HepG2 (cell line): ENCODE data around the gene TXNRD2. TPM values are rescaled to one million over a fixed set of nuclear protein-coding genes. Genes with fewer than 3 reads are reported as not detected.

Source experiments
- ATAC-seq: fragments of 200-7000 bp; cut with Tn5 transposase; 3 replicates; pipeline ENCODE4 v1.9.1; 2020; ENCODE audit warnings: mild to moderate bottlenecking, moderate library complexity
- BruUV-seq: library from RNA; stranded (reverse); fragments of 400-500 nt; replicated peaks from 2 replicates; lab custom pipeline; 2021; lab: Mats Ljungman, UMichigan
- CTCF ChIA-PET: fragments of 300-600 bp; formaldehyde crosslinking; extraction: SDS; loops from one replicate; lab custom pipeline; 2021; ENCODE audit warnings: low total read pairs, inconsistent platforms, low intra/inter-chr PET ratio; lab: Yijun Ruan, JAX
- POLR2A ChIA-PET: fragments of 350-600 bp; sonication (Branson Sonifier 250); formaldehyde crosslinking; loops from one replicate; lab custom pipeline; 2020; ENCODE audit warnings: antibody characterized with exemption, inconsistent platforms; lab: Yijun Ruan, JAX
- DNase-seq: peaks from one replicate; pipeline ENCODE4 v3.0.0-alpha.2; 2015; ENCODE audit warnings: low spot score
- FAIRE-seq: peaks from 3 replicates; lab custom pipeline; 2011; peaks lifted over from hg19 to GRCh38; lab: Jason Lieb, UNC
- H2AFZ ChIP-seq: one replicate; pipeline ENCODE4 v1.6.1; 2011; ENCODE audit warnings: low read length, inconsistent platforms
- H3K27ac ChIP-seq: fragments of 300-600 bp; 3 replicates; pipeline ENCODE4 v1.8.0; 2011; ENCODE audit warnings: mixed run types, mild to moderate bottlenecking, mixed read lengths, low read length, inconsistent platforms; ENCODE audit not compliant: insufficient read depth; ENCODE audit errors: extremely low read length
- H3K27me3 ChIP-seq, 2 experiments: fragments of 200-600 bp in 1 of 2; 2 replicates in 1 of 2; 3 replicates in 1 of 2; pipeline versions ENCODE4 v1.6.0 to v1.8.0; 2011; ENCODE audit warnings: low read length in 2 of 2, mild to moderate bottlenecking in 2 of 2, moderate library complexity in 2 of 2, inconsistent platforms in 1 of 2; ENCODE audit not compliant: insufficient read depth in 2 of 2, control insufficient read depth in 1 of 2
- H3K36me3 ChIP-seq, 2 experiments: fragments of 200-600 bp in 1 of 2; replicated peaks in 1 of 2; 2 replicates in 1 of 2; 3 replicates in 1 of 2; pipeline versions ENCODE4 v1.5.1 to v1.8.0; 2011; ENCODE audit warnings: low read length in 2 of 2, inconsistent platforms in 1 of 2; ENCODE audit not compliant: insufficient read depth in 2 of 2, control insufficient read depth in 1 of 2
- H3K4me1 ChIP-seq: 2 replicates; pipeline ENCODE4 v1.5.1; 2012; ENCODE audit warnings: low read length, inconsistent platforms; ENCODE audit not compliant: insufficient read depth
- H3K4me2 ChIP-seq: 2 replicates; pipeline ENCODE4 v1.6.0; 2011; ENCODE audit warnings: low read depth, low read length, inconsistent platforms
- H3K4me3 ChIP-seq, 3 experiments: fragments of 200-600 bp in 1 of 3; sonication (generic), shearing (Covaris generic) in 1 of 3; replicated peaks in 1 of 3; 2 replicates each; pipeline ENCODE4 v1.5.1; 2011 to 2016; ENCODE audit warnings: low read length in 3 of 3, inconsistent platforms in 2 of 3, low read depth in 2 of 3, mild to moderate bottlenecking in 2 of 3, control low read depth in 1 of 3, mixed read lengths in 1 of 3; ENCODE audit not compliant: insufficient read depth in 1 of 3
- H3K79me2 ChIP-seq: one replicate; pipeline ENCODE4 v1.6.1; 2011; ENCODE audit warnings: low read length, inconsistent platforms; ENCODE audit not compliant: insufficient read depth
- H3K9ac ChIP-seq: 2 replicates; pipeline ENCODE4 v1.6.0; 2011; ENCODE audit warnings: mild to moderate bottlenecking, low read depth, low read length, inconsistent platforms; ENCODE audit not compliant: insufficient read depth
- H3K9me3 ChIP-seq: 2 replicates; pipeline ENCODE4 v1.5.1; 2012; ENCODE audit warnings: mild to moderate bottlenecking, low read length
- H4K20me1 ChIP-seq: 2 replicates; pipeline ENCODE4 v1.6.0; 2011; ENCODE audit warnings: inconsistent platforms, mild to moderate bottlenecking, low read length, moderate library complexity; ENCODE audit not compliant: insufficient read depth
- MED1 ChIP-seq: sonication (generic); formaldehyde crosslinking; IDR thresholded peaks from 2 replicates; pipeline ENCODE4 v1.4.0; 2020; ENCODE audit warnings: missing genetic modification reagents
- PHF8 ChIP-seq: sonication (generic); formaldehyde crosslinking; IDR thresholded peaks from 2 replicates; pipeline ENCODE4 v1.5.0; 2020; ENCODE audit warnings: missing genetic modification reagents
- SOX5 ChIP-seq: IDR thresholded peaks from 2 replicates; pipeline ENCODE4 v1.6.1; 2016; ENCODE audit warnings: borderline replicate concordance
- TCF7L2 ChIP-seq: IDR thresholded peaks from 2 replicates; pipeline ENCODE4 v1.6.1; 2011; ENCODE audit warnings: mild to moderate bottlenecking, low read depth, low read length, moderate library complexity
- ZFP90 ChIP-seq: sonication (generic); formaldehyde crosslinking; IDR thresholded peaks from 2 replicates; pipeline ENCODE4 v1.8.0; 2022; ENCODE audit warnings: missing genetic modification reagents, mild to moderate bottlenecking, inconsistent platforms, borderline replicate concordance
- ZNF263 ChIP-seq: sonication (generic); formaldehyde crosslinking; IDR thresholded peaks from 2 replicates; pipeline ENCODE4 v1.4.0; 2020; ENCODE audit warnings: missing genetic modification reagents
- WGBS: methylation state at CpG from one replicate; pipeline ENCODE4 v1.1.6; 2017; ENCODE audit warnings: low lambda C conversion rate; 5-methylcytosine and 5-hydroxymethylcytosine counted together
- in situ Hi-C: cut with HindIII; loops from 2 replicates; pipeline ENCODE4 v1.10.0; 2017; ENCODE audit warnings: low pct_unique_long_range_greater_than_20kb; ENCODE audit not compliant: extremely low pct_ligation_motif_present
- intact Hi-C: fragments of 100-400 bp; cut with micrococcal nuclease; formaldehyde crosslinking; loops from one replicate; pipeline ENCODE4 v1.10.0; 2022; ENCODE audit not compliant: unreplicated experiment
- polyA plus RNA-seq, 8 experiments: library from polyadenylated mRNA; depleted of rRNA in 3 of 8; stranded (reverse) in 7 of 8; unstranded in 1 of 8; fragments of >200 nt; fragmentation: Illumina TruSeq in 4 of 8; extraction: Trizol in 4 of 8; gene quantifications; 2 replicates each; pipeline versions ENCODE4 v1.2.1 to v1.2.3, GENCODE V29; 2011 to 2016; ENCODE audit warnings: low read depth in 4 of 8, missing spikeins in 1 of 8, mixed read lengths in 1 of 8; ENCODE audit not compliant: insufficient read depth in 1 of 8
- total RNA-seq, 5 experiments: library from RNA; depleted of rRNA; stranded (reverse); fragments of >200 nt; fragmentation: Illumina TruSeq; extraction: Trizol; gene quantifications; 2 replicates each; pipeline ENCODE4 v1.2.3, GENCODE V29; 2016; ENCODE audit warnings: low read depth in 1 of 5
- TF ChIP-seq, protein P1 (sequence below): sonication (generic); formaldehyde crosslinking; IDR thresholded peaks from 2 replicates; pipeline ENCODE4 v1.5.1; 2020; ENCODE audit warnings: mild to moderate bottlenecking, missing genetic modification reagents
- TF ChIP-seq, protein P2 (sequence below): sonication (generic); formaldehyde crosslinking; IDR thresholded peaks from 2 replicates; pipeline ENCODE4 v1.4.0; 2020; ENCODE audit warnings: missing genetic modification reagents
- TF ChIP-seq, protein P3 (sequence below): sonication (generic); formaldehyde crosslinking; IDR thresholded peaks from one replicate; pipeline ENCODE4 v1.5.1; 2020; ENCODE audit warnings: mild to moderate bottlenecking, missing genetic modification reagents; ENCODE audit errors: not compliant biosample characterization
- TF ChIP-seq, protein P4 (sequence below): sonication (generic); formaldehyde crosslinking; IDR thresholded peaks from 2 replicates; pipeline ENCODE4 v1.5.0; 2020; ENCODE audit warnings: missing genetic modification reagents

The TXNRD2 gene
- total and polyA plus RNA-seq, 2 of the 13 experiments (the other 11 are each of a cell fraction or from before 2014, with no cell fraction given), result 17.5 to 18.6 TPM

DNA sequence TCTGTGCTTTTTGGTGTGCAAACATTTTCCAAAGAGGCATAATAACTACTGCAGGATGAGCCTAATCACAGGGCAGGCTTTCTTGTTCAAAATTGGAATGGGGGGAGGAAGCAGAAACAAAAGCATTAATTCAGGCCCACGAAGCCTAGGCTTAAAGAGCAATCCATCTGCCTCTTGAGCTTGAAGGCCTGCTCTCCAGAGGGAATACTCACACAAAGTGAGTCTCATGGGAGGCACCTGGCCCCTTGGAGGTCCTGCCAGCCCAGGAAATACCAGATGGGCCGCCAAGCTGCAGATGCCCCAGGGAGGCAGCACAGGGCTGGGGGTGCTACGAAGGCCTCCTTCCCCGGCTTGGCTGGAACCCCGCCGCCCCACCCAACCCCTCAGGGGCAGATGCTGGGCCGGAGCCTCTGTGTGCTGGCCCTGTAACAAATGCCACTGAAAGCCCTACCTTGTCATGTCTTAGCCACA is 39.3 kb downstream of the TXNRD2 start:
- Histone ChIP-seq H3K4me1 (peaks cover 62% of the 10 kb centered on the region), H2AFZ (no peak overlapping the region), H3K36me3 (peaks cover 5 to 8% of the 10 kb centered on the region in 2 experiments; a peak in 3 of 5 replicates), H4K20me1 (no peaks in the 10 kb centered on the region), H3K79me2 (no peaks in the 10 kb centered on the region), H3K9ac (no peak overlapping the region), H3K27ac (peak overlapping the region; percentile 4), H3K27me3 (no peaks in the 10 kb centered on the region), H3K9me3 (no peaks in the 10 kb centered on the region), H3K4me3 (no peak overlapping the region), H3K4me2 (no peak overlapping the region)
- DNase-seq, result peak; percentile 43
- FAIRE-seq, result peak; percentile 36
- ATAC-seq, result no peak
- WGBS, result 80% methylated on average over 1 of the region's 7 CpGs
- CTCF ChIA-PET, result no interaction called here
- BruUV-seq, result no TSS peak
- POLR2A ChIA-PET, result interaction anchor here (1.8 to 2.3 kb wide), 3 partner anchors 10 to 47 kb away, joined by 5 to 11 read pairs (median 6); partner anchors contain the start of genes COMT, GNB1L, RTL10 and TXNRD2
- intact Hi-C loops (no loop called here), in situ Hi-C loops (loop anchor here (5.0 kb wide), 2 partner anchors 50 to 170 kb away; partner anchors contain the start of genes GNB1L and RTL10)
- TF ChIP-seq, protein P1, sequence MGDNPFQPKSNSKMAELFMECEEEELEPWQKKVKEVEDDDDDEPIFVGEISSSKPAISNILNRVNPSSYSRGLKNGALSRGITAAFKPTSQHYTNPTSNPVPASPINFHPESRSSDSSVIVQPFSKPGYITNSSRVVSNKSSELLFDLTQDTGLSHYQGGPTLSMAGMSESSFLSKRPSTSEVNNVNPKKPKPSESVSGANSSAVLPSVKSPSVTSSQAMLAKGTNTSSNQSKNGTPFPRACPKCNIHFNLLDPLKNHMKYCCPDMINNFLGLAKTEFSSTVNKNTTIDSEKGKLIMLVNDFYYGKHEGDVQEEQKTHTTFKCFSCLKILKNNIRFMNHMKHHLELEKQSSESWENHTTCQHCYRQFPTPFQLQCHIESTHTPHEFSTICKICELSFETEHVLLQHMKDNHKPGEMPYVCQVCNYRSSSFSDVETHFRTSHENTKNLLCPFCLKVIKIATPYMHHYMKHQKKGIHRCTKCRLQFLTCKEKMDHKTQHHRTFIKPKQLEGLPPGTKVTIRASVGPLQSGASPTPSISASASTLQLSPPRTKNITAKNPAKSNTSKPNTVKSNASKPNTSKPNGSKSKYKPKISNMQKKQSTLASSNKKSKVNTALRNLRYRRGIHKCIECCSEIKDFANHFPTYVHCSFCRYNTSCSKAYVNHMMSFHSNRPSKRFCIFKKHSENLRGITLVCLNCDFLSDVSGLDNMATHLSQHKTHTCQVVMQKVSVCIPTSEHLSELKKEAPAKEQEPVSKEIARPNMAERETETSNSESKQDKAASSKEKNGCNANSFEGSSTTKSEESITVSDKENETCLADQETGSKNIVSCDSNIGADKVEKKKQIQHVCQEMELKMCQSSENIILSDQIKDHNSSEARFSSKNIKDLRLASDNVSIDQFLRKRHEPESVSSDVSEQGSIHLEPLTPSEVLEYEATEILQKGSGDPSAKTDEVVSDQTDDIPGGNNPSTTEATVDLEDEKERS (CRISPR knock-in tag), result no peak
- TF ChIP-seq SOX5 (CRISPR knock-in tag), result peak; percentile 35; the same call in 1 of the 2 replicates
- TF ChIP-seq, protein P2, sequence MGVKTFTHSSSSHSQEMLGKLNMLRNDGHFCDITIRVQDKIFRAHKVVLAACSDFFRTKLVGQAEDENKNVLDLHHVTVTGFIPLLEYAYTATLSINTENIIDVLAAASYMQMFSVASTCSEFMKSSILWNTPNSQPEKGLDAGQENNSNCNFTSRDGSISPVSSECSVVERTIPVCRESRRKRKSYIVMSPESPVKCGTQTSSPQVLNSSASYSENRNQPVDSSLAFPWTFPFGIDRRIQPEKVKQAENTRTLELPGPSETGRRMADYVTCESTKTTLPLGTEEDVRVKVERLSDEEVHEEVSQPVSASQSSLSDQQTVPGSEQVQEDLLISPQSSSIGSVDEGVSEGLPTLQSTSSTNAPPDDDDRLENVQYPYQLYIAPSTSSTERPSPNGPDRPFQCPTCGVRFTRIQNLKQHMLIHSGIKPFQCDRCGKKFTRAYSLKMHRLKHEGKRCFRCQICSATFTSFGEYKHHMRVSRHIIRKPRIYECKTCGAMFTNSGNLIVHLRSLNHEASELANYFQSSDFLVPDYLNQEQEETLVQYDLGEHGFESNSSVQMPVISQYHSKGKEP (CRISPR knock-in tag), result no peak
- TF ChIP-seq TCF7L2, result no peak
- TF ChIP-seq, protein P3, sequence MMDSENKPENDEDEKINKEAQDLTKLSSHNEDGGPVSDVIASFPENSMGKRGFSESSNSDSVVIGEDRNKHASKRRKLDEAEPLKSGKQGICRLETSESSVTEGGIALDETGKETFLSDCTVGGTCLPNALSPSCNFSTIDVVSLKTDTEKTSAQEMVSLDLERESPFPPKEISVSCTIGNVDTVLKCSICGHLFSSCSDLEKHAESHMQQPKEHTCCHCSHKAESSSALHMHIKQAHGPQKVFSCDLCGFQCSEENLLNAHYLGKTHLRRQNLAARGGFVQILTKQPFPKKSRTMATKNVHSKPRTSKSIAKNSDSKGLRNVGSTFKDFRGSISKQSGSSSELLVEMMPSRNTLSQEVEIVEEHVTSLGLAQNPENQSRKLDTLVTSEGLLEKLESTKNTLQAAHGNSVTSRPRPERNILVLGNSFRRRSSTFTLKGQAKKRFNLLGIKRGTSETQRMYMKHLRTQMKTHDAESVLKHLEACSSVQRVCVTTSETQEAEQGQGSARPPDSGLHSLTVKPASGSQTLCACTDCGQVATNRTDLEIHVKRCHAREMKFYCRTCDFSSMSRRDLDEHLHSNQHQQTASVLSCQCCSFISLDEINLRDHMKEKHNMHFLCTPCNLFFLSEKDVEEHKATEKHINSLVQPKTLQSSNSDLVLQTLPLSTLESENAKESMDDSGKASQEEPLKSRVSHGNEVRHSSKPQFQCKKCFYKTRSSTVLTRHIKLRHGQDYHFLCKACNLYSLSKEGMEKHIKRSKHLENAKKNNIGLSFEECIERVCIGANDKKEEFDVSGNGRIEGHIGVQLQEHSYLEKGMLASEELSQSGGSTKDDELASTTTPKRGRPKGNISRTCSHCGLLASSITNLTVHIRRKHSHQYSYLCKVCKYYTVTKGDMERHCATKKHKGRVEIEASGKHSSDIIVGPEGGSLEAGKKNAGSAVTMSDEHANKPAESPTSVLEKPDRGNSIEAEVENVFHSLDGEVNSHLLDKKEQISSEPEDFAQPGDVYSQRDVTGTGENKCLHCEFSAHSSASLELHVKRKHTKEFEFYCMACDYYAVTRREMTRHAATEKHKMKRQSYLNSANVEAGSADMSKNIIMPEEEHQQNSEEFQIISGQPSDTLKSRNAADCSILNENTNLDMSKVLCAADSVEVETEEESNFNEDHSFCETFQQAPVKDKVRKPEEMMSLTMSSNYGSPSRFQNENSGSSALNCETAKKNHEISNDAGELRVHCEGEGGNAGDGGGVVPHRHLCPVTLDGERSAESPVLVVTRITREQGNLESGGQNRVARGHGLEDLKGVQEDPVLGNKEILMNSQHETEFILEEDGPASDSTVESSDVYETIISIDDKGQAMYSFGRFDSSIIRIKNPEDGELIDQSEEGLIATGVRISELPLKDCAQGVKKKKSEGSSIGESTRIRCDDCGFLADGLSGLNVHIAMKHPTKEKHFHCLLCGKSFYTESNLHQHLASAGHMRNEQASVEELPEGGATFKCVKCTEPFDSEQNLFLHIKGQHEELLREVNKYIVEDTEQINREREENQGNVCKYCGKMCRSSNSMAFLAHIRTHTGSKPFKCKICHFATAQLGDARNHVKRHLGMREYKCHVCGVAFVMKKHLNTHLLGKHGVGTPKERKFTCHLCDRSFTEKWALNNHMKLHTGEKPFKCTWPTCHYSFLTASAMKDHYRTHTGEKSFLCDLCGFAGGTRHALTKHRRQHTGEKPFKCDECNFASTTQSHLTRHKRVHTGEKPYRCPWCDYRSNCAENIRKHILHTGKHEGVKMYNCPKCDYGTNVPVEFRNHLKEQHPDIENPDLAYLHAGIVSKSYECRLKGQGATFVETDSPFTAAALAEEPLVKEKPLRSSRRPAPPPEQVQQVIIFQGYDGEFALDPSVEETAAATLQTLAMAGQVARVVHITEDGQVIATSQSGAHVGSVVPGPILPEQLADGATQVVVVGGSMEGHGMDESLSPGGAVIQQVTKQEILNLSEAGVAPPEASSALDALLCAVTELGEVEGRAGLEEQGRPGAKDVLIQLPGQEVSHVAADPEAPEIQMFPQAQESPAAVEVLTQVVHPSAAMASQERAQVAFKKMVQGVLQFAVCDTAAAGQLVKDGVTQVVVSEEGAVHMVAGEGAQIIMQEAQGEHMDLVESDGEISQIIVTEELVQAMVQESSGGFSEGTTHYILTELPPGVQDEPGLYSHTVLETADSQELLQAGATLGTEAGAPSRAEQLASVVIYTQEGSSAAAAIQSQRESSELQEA, result no peak
- TF ChIP-seq ZNF263, result no peak
- no peak for TF ChIP-seq PHF8 (CRISPR knock-in tag)
- no peak for TF ChIP-seq ZFP90 (CRISPR knock-in tag)
- TF ChIP-seq MED1 (CRISPR knock-in tag), result no peak
- TF ChIP-seq, protein P4, sequence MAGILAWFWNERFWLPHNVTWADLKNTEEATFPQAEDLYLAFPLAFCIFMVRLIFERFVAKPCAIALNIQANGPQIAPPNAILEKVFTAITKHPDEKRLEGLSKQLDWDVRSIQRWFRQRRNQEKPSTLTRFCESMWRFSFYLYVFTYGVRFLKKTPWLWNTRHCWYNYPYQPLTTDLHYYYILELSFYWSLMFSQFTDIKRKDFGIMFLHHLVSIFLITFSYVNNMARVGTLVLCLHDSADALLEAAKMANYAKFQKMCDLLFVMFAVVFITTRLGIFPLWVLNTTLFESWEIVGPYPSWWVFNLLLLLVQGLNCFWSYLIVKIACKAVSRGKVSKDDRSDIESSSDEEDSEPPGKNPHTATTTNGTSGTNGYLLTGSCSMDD (CRISPR knock-in tag), result no peak
